ENCODE results near the gene GATA2.

The GATA2 gene

DNA sequence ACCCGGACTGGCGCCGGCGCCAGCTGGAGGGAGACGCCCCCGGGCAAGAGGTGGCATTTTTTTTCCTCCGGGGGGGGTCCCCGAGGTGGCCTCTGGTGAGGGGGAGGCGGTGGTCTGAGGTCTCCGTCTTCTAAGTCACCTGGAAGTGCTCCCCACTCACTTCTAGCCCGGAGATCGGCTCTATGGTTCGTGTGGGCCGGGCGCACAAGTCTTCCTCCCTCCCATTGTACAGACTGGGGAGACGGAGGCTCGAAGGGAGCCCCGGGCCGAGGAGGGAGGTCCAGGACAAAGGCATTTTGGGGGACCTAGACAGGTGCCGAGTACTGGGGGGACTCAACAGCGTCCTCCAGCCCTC lies 4.4 kb downstream of the GATA2 start:
- peak overlapping the region; percentile 68 for H3K4me3 ChIP-seq (ENCODE audit: low read length)
- TF ChIP-seq, protein P1, sequence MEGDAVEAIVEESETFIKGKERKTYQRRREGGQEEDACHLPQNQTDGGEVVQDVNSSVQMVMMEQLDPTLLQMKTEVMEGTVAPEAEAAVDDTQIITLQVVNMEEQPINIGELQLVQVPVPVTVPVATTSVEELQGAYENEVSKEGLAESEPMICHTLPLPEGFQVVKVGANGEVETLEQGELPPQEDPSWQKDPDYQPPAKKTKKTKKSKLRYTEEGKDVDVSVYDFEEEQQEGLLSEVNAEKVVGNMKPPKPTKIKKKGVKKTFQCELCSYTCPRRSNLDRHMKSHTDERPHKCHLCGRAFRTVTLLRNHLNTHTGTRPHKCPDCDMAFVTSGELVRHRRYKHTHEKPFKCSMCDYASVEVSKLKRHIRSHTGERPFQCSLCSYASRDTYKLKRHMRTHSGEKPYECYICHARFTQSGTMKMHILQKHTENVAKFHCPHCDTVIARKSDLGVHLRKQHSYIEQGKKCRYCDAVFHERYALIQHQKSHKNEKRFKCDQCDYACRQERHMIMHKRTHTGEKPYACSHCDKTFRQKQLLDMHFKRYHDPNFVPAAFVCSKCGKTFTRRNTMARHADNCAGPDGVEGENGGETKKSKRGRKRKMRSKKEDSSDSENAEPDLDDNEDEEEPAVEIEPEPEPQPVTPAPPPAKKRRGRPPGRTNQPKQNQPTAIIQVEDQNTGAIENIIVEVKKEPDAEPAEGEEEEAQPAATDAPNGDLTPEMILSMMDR (conservative IDR thresholded peaks at IDR 0.05; ENCODE audit: low read length): no peak
- DNase-seq (ENCODE audit: low read depth): no peak

DNA sequence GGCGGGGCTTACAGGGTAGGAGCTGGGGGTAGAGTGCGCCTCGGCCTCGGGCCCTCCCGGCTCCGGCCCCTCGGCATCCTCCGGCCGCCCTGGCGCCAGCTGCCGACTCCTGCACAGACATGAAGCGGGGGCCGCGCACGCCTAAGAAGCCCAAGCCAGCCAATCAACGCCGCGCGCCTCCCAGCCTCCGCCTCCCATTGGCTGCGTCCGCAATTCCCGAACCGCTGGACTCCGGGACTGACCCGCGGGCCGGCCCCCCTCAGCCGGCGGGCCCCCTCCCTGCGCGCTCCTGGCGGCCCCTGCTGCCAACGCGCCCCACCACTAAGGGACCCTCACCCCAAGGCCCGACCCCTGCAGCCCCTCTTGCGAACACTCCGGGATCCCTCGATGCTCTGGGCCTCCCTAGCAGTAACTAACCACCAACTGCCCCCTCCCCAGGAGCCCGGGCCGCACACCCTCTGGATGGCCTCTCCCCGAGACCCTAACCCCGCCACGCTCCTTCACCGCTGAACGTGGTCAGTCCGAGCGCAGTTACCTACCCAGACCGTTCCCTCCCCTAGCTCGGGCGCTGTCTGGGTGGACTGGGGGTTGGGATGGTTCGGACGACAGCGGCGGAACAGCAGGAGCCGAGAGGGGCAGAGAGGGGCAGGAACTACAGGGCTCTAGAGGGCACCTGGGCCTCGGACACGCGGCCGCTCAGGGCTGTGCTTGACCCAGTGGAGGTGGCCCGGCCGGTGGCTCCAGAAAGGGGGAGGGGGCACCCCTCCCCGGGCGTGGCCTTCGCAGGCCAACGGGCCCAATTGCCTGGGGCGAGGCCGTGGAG lies 5.0 kb downstream of the GATA2 start:
- TF ChIP-seq, protein P1 (conservative IDR thresholded peaks at IDR 0.05; ENCODE audit: low read length): no peak
- peak overlapping the region; percentile 79 for H3K4me3 ChIP-seq (ENCODE audit: low read length)
- DNase-seq (ENCODE audit: low read depth): peak; percentile 90

DNA sequence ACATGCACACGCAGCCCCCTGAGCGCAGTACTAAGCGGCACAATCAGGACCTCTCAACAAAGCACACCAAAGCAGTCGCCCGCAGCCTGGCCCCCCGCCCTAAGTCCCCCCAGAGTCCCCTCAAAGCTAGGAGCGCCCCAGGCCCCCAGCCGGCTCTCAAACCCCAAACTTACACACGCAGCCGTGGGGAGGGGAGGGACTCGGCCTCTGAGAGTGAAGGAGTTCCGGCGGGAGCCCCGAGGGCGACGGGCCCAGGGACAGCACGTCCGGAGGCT lies 5.5 kb downstream of the GATA2 start:
- peak overlapping the region; percentile 79 for H3K4me3 ChIP-seq (ENCODE audit: low read length)
- no peak for DNase-seq (ENCODE audit: low read depth)
- TF ChIP-seq, protein P1 (conservative IDR thresholded peaks at IDR 0.05; ENCODE audit: low read length): no peak

DNA sequence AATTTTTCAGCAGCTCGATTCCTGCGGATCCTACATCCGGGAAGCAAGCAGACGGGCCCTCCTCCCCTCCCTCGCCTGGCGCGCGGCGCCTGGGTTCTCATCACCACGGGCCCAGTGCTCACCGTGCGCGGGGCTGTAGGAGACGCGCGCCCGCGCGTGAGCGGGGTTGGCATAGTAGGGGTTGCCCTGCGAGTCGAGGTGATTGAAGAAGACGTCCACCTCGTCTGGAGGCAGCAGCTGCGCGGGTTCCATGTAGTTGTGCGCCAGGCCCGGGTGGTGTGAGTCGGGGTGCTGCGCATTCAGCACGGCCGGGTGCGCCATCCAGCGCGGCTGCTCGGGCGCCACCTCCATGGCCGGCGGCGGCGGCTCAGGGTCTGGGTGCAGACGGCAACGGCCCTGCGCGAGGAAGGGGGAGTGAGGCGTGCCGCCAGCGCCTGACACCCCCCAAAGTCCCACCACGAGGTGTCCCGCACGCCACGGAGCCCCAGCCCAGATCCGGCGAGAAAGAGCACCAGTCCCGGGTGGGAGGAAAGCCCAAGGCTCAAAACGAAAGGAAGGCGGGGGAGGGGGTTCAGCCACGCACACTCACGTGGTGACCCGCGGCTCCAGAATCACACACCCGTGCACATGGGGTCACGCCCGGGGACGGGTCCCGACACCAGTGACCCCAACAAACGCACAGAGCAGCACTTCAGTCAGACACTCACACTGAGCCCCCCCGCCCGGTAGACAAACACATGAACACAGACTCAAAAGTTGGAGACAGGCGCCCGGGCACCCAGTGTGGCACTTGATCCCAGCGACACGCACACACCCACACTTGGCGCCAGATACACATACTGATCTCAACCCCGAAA lies 6.1 kb downstream of the GATA2 start:
- peak overlapping the region; percentile 79 for H3K4me3 ChIP-seq (ENCODE audit: low read length)
- peak; percentile 59 for DNase-seq (ENCODE audit: low read depth)
- TF ChIP-seq, protein P1 (conservative IDR thresholded peaks at IDR 0.05; ENCODE audit: low read length): no peak

DNA sequence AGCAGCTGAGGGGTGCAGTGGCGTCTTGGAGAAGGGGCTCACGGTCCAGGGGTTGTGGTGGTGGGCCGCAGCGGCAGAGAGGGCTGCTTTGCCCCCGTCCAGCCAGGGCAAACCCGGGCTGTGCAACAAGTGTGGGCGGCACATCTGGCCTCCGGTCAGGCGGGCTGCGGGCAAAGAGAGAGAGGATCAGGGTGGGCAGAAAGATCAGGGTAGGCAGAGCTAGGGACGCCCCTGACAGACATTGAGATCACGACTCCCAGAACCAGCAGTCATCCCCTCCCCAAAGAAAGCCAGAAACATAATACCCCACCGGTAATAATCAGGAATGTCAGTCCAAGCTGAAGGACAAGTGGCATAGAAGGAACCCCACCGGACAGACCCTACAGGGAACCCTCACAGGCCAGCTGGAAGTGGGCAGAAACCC lies 6.8 kb downstream of the GATA2 start:
- DNase-seq (ENCODE audit: low read depth): no peak
- TF ChIP-seq, protein P1 (conservative IDR thresholded peaks at IDR 0.05; ENCODE audit: low read length): no peak
- H3K4me3 ChIP-seq (ENCODE audit: low read length): peak overlapping the region; percentile 79

DNA sequence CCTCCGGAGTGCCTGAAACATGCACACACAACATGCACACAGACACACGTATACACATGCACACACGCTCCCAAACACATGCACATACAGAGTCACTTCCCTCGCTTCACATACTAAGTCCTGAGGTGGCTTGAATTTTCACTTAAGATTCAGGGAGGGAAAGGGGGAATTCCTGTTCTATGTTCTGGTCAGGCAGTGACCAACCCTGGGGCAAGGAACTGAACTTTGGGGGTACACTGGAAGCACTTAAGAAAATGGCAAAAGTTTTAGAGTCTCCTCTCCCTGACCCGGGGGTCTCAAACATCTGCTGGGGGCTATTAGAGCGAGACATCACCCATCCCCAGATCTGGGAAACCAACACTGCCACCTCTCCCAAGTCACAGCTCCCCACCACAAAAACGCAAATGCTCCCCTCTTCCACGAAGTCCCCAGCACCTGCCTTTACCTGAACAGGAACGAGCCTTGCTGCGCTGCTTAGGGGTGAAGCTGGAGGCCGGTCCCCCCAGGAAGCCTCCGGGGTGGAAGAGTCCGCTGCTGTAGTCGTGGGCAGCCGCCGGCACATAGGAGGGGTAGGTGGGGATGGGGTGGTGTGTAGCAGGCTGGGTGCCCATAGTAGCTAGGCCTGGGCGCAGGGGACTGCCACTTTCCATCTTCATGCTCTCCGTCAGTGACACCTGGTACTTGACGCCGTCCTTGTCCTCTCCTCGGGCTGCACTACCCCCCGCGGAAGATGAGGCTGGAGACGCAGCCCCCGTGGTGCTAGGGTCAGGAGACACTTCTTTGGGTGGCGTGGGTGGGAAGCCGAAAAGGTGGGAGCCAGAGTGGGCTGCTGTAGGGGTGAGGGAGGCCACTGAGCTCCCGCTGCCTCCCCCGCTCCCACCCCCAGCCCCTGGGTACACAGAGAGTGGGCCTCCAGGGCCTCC lies 7.5 kb downstream of the GATA2 start:
- H3K4me3 ChIP-seq (ENCODE audit: low read length): peak overlapping the region; percentile 79
- DNase-seq (ENCODE audit: low read depth): no peak
- TF ChIP-seq, protein P1 (conservative IDR thresholded peaks at IDR 0.05; ENCODE audit: low read length): no peak
